NOMO-1 treated with dmso at 0.1 percent for 144 hours (cell line): ENCODE results near the gene PPIA.
"Not testable (repeated sequence)": the region's sequence is repeated elsewhere in the genome, so short reads cannot be mapped to it uniquely, and the experiment has no call there.

Source experiments
- DNase-seq: peaks from one replicate; lab custom pipeline; 2025; ENCODE audit not compliant: unreplicated experiment; lab: John Stamatoyannopoulos, UW

PPIA gene

DNA sequence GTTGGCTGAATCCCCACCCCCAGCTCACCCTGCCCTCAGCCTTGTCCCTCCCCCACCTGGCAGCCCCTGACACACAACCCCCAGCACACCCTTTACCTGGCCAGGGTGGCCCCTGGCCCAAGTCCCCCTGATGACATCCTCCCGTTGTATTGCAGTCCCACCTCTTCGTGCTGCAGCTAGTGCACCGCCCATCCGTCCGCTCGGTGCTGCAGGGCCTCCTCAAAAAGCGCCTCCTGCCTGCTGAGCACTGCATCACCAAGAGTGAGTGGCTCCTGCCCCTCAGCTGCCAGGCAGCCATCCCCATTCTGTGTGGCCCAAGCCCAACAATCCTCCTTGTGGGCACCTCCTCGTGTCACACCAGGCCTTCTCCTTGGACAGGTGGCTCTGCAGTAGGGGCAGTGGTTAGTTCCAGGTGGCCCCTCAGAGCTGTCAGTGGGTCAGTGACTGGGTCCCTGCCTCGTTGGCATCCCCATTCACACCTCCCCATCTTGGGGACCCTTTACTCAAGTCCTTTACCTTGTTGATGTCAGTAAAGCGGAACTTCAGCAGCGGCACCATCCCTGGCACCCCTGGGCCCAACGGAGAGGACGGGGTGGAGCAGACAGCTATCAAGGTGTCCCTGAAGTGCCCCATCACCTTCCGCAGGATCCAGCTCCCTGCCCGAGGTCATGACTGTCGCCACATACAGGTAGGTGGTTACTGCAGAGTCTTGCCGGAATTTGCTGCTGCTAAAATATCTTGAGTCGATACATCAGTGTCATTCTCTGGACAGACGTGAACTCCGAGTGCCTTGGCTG lies 33.6 kb upstream of the PPIA start:
- no peak for DNase-seq

DNA sequence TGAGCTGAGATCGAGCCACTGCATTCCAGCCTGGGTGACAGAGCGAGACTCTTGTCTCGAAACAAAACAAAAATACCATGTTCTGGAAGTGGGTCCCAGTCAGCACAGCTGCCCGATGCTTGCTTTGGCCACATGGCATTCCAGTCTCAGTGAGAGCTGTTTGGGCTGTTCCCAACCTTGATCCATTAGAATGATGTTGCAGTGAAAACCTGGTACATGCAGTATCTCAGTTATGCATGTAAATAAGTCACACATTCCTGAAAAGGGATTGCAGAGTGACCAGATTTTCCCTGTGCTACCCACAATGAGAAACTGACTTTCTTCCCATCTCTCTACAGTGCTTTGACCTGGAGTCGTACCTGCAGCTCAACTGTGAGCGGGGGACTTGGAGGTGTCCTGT lies 32.4 kb upstream of the PPIA start:
- no peak for DNase-seq

DNA sequence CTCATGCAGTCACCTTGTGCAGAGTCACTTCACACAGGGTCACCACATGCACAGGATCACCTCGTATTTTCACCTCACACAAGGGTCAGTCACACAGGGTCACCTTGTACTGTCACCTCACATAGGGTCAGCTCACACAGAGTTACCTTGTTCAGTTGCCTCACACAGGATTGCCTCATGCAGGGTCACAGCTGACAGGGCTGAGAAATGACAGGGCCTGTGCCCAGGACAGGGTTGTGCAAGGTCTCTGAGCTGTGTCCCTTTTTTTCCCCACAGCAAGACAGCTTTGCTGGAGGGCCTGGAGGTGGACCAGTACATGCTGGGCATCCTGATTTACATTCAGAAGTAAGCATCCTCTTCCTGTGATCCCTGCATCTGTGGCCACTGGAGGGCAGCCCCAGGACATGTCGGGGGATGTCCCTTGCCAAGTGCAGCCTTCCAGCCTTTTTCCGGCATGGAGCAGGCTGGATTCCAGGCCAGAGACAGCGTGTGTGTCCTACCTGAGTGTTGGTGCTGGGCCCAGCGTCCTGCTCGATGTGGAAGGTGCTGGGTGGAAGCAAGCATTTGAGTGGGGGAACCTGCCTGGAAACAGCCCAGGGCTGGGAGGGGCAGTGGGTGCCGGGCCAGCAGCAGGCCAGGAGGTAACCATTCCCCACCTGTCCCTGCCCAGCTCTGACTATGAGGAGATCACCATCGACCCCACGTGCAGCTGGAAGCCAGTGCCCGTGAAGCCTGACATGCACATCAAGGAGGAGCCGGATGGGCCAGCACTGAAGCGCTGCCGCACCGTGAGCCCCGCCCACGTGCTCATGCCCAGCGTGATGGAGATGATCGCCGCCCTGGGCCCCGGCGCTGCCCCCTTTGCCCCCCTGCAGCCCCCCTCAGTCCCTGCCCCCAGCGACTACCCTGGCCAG lies 31.6 kb upstream of the PPIA start:
- DNase-seq = no peak

DNA sequence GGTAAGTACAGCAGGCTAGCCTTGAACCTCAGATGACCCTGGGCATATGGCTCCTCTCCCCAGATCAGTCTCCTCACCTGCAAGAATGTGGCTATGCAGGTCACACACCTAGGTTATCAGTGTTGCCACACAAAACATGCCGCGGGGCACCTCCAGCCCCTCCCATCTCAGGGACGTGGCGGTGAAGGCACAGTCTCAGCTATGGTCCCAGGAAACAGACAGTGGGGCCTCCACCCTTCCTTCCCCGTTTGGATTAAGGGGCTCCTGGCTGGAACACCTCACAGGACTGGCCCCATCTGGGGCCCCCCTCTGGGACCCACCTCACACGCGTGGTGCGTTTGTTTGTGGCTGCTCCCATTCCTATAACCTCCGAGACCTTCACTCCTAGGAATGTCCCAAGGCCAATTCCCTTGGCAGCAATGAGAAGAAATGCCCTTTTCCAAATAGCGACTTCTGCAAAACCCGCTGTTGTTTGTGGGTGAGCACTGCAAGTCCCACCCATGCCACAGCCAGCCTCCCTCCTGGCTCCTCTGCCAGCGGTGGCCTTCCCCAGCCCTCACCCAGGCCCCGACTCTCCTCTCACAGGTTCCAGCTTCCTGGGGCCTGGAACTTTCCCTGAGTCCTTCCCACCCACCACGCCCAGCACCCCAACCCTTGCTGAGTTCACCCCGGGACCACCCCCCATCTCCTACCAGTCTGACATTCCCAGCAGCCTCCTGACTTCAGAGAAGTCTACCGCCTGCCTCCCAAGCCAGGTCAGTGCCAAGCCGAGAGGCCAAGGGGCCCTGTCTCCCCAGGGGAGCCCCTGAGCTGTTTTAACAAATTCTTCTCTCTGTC lies 30.7 kb upstream of the PPIA start:
- DNase-seq = no peak

DNA sequence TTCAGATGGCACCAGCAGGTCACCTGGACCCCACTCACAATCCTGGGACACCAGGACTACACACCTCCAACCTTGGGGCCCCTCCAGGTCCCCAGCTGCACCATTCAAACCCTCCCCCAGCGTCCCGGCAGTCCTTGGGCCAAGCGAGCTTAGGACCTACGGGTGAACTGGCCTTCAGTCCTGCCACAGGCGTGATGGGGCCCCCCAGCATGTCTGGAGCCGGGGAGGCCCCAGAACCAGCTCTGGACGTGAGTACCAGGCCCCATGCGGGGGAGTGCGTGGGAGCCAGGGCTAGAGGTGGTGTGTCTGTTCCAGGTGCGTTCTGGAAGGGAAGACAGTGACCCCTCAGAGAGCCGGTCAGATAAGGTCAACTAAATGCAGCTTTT lies 30.1 kb upstream of the PPIA start:
- DNase-seq = no peak

DNA sequence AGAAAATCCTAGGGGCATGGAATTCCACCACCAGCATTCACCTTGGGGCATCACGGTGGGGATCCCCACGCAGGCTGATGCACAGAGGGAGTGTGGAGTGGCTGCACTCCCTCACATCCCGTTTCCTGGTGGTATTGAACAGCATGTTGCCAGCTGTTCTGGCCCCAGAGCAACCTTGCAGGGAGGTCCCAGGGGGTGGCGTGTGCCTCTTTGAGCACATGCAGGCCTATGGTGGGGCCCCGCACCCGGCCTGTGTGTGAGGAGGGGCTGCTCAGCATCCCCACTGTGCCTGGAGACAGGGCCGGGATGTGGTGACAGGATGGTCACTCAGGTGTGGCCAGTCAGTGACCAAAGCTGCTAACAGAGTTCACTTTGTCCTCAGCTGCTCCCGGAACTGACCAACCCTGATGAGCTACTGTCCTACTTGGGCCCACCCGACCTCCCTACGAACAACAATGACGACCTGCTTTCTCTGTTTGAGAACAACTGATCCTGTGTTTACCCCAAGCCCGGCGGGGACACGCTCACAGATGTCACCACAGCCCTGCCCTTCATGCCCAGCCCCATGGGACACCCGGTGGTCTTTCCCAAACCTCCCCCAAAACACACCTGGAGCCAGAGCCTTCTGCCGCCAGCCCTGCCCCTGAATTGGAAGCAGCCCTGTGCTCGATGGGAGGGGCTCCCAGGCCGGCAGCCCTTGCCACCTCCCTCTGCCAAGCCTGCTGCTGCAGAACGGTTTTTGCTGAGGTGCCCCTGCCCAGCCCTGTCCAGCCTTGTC lies 29.2 kb upstream of the PPIA start:
- no peak for DNase-seq

DNA sequence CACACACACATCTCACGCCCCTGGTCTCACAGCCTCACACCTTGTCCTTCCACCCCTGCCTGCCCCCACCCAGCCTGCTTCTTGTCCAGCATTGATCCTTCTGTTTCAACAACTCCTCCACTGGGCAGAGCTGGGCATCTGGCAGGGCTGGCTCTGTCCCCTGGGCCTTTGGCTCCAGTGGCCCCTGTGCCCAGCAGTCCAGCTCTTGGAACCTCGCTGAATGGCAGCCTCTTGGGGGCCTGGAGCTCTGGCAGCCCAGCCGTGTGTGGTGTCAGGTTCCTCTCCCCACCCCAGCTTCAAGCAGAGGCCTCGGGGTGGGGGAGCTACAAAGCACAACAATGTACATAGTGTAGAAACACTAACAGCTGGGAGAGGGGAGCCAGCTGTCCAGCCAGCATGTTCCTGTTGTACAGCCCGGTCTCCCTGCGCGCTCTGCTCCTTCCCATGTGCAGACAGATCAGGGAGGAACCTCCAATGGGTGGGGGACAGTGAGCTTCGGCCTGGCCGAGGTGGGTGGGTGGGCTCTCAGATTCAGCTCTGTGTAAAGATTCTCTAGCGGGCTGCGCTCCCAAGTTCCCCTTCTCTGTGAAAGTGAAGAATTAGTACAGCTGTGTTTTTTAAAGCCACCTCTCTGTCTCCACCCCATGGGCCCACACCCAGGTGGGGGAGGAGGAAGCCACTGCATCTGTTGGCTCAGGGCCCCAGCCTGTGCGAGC lies 28.4 kb upstream of the PPIA start:
- DNase-seq = no peak

DNA sequence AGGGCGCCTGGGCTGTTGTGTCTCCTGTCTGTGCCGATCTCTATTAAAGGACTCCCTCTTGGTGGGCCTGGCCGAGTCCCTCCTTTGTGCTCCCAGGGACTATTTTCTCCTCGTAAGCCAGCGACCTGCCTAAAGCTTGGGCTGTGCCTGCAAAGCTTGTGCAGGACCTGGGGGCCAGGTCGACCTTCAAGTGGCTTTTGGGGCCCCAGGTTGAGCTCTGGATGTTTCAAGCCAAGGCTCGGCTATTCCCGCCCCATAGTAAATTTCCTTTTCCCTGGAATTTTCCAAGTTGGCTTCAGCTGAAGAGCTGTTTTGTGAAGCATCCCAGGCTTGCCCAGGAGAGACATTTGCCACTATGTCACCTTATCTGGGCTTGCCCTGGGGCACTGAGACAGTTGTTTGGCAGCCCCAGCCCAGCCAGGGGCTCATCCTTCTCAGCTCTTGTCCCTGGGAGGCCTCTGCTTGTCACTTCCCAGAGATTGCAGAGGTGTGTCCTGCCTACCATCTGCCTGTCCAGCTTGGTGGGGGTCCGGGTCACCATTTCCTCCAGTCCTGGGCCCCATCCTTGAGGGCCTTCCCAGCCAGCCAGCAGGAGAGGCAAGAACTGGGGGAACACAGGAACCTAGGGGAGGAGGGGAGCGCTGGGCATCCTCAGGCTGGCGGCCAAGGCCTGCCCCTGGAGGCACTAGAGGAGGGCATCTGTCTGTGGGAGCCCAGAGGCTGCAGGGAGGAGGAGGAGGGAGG lies 27.7 kb upstream of the PPIA start:
- DNase-seq = no peak

DNA sequence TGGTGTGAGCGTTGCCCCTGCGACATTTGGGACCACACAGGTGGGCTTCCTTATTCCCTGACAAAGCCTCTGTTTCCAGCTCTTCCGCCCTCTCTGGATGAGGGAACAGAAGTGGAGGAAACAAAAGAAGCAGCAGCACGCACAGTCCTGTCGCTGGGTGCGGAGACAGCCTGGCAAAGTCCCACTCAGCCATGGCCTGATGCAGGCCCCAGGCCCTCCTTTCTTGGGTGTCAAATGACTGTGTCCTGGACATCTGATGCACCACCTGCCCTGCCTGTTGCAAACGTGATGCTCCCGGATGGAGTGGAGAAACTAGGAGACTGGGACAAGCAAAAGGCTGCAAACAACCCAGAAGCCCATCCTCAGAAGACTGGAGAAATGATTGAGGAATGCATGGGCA lies 27.1 kb upstream of the PPIA start:
- DNase-seq = no peak

DNA sequence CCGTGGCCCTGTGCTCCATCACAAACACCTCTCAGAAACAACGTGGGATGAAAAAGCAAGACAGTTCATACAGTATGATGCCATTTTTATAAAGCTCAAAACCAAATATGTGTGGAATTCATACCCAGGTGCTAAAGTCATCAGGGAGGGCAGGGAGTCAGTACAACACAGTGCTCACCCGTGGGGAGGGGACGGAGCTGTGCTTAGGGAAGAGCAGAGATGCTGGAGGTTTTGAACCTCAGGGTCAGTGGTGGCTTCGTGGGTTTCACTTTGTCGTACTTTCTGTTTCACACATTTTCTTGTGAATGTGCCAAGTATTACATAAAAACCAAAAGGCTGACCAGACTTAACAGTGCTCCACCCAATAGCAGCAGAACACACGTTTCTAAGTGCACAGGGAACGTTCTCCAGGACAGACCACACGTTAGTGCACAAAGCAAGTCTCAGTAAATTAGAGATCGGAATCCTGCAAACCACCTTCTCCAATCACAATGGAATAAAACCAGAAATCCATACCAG lies 26.6 kb upstream of the PPIA start:
- no peak for DNase-seq

DNA sequence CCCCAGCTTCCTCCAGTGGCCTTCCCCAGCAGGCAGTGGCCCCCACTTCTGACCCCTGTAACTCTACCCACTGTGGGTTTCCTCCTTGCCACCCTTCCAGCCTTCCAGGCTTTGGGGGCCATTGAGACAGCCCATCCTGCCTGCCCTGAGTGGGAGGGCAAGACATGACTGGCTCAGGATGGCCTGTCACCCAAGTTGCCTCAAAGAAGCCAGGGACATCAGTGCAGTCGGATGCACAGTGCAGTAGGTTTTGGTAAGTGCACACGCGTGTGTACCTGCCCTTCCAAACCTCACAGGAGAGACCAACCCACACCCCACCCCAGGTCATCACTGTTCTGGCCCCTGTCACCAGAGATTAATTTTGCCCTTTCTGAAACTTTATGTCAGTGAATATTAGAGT lies 25.1 kb upstream of the PPIA start:
- no peak for DNase-seq

DNA sequence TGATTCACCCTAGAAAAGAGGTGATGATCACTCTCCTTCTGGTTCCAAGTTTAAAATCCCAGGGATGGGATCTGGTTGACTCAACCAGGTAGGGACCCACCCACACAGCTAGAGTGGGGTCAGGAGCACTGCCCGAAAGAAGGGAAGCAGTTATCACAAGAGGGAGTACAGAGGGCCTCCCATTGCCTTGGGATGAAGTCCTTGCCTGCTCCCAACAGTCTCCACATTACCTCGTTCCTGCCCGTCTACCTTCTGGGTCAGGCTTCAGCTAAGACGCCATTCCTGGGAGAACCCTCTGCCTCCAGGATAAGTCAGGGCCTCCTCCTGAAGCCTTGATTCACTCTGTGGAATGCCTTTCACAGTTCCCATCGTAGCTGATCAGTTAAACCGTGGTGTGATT lies 24.0 kb upstream of the PPIA start:
- DNase-seq = no peak

DNA sequence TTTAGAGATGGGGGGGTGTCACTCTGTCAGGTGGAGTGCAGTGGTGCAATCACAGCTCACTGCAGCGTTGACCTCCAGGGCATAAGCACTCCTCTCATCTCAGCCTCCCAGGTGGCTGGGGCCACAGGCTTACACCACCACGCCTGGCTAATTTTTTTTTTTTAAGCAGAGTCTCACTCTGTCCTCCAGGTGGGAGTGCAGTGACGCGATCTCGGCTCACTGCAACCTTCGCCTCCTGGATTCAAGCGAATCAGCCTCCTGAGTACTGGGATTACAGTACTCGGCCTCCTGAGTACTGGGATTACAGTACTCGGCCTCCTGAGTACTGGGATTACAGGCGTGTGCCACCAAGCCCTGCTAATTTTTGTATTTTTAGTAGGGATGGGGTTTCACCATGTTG lies 23.6 kb upstream of the PPIA start:
- DNase-seq = no peak

DNA sequence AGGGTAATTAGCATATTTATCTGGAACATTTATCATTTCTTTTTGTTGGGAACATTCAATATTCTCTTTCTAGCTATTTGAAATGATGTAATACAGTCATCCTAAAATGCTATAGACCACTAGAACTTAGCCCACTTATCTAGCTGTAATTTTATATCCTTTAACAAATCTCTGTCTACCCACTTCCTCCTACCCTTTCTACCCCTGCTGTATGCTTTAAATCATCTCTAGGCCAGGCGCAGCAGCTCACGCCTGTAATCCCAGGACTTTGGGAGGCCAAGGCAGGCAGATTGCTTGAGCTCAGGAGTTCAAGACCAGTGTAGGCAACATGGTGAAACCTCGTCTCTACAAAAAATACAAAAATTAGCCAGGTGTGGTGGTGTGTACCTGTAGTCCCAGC lies 22.0 kb upstream of the PPIA start:
- DNase-seq = not testable (repeated sequence)

DNA sequence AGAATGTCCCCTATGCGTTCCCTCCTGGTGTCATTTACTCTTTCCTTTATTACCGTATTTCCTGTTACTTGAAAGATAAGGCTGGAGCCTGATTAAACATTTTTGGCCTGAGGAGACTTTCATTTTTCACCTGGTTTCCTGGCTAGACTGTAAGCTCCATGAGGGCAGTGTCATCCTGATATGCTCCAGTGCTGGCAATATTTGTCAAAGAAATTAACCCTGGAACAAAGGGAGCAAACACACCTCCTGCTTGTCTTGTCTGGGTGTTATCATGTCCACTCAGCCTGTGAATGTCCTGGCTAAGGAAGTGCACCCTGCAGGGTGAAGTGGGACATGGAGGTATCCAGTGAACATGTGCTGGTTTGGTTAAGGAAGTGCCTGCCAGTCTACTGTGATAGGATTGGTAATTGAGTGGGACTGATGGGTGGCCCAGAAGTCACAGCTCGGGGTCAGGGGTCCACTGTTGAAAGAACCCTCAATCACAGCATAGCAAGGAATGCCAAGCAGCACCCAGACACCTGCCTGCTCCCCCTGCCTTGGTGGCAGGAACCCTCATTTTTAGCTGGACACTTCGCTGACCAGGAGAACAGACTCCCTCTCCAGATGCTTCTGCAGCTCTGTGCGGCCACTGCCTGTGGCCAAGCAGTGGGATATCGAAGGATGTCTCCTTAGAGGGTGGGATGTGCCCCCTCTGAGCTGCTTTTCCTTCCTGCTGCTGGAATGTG lies 20.9 kb upstream of the PPIA start:
- no peak for DNase-seq

DNA sequence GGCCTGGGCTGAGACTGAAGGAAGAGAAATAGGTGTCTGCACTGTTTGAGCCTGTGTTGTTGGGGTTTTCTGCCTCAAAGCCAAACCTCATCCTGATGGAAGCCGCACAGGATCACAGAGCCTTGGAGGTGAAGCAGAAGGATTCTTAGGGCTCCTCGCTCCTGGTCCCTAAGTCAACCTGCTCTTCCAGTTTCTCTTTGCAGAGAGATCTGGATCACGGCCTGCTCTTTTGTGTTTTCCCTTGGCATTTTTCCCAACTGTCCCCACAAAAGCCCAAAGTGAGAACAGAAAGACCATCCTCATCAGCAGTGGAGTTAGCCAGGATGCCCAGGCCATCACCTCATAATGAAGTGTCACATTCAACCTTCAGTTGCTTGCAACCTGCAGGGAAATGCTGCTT lies 20.3 kb upstream of the PPIA start:
- DNase-seq = no peak

DNA sequence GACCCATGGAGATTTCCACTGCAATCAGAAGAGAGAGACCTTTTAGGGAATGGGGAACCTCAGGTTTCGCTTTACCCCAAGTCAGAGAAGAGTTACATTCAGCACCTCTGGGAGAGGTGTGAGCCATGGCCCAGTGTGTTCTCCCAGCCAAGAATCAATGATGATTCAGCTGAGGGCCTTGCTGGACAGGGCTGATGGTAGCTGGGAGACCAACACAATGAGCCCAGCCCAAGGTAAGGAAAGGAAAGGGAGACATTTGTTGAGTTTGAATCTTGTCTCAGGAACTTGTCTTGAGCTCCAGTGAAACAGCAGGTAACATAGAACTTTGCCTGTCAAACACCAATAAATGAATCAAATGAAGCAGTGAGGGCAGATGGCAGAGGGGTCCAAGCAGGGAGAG lies 14.0 kb upstream of the PPIA start:
- no peak for DNase-seq

DNA sequence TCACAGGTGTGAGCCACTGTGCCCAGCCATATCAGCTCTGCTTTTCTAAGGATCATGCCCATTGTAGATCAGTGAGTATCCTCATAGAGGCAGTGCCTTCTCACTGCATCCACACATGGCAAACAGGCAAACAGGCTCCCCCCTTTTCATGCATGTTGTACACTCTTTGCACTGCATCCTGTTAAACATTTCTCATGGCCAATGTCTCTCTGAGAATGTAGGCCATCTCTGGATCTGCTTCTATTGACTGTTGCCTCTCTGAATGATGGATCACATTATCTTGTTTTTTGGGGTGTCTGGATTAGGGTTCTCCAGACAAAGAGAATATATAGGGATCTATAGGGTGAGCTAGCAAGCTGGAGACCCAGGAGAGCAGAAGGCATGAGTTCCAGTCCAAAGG lies 13.1 kb upstream of the PPIA start:
- DNase-seq = no peak

DNA sequence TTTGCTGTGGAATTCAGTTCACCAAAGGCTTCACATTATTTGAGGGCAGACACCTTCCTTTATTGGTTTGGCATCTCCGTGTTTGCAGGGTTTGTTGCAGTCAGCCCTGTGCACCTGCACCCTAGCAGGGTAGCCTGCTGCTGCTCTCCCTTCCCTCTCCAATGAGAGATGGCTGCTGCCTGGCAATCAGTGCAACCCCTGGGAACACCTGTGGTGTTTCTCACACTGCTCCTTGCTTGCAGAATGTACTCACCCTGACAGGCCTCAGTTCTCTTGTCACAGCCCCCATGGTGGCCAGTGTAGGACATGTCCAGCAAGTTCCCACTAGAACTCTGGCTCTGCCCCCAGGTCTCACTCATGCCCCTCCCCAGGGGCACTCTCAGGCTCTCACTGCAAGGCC lies 12.1 kb upstream of the PPIA start:
- DNase-seq = no peak
